Neural cell (in vitro differentiated cells): ENCODE data around the gene ADAMTS17.

Experiments used
- CTCF ChIP-seq: fragments of 450-650 bp; IDR thresholded peaks from 2 replicates; pipeline ENCODE4 v1.5.1; 2014; ENCODE audit warnings: antibody characterized with exemption, mild to moderate bottlenecking, moderate library complexity; ENCODE audit not compliant: poor library complexity, severe bottlenecking
- EP300 ChIP-seq: fragments of 450-650 bp; conservative IDR thresholded peaks from 2 replicates; pipeline ENCODE4 v1.6.1; 2014; ENCODE audit warnings: antibody characterized with exemption, mild to moderate bottlenecking, moderate library complexity; ENCODE audit not compliant: poor library complexity, severe bottlenecking
- MXI1 ChIP-seq: fragments of 450-650 bp; conservative IDR thresholded peaks from 2 replicates; pipeline ENCODE4 v1.6.1; 2014; ENCODE audit warnings: antibody characterized with exemption, mild to moderate bottlenecking; ENCODE audit not compliant: poor library complexity, severe bottlenecking
- POLR2AphosphoS5 ChIP-seq: IDR thresholded peaks from 2 replicates; pipeline ENCODE4 v1.6.1; 2012
- TAF1 ChIP-seq: IDR thresholded peaks from 2 replicates; pipeline ENCODE4 v1.6.1; 2012; ENCODE audit warnings: low read depth

GRCh38 chr15:100202309-100202960 is 139.3 kb downstream of the ADAMTS17 start:
- no peak for TF ChIP-seq CTCF
- no peak for TF ChIP-seq EP300
- TF ChIP-seq TAF1, result no peak
- no peak for TF ChIP-seq MXI1
- TF ChIP-seq POLR2AphosphoS5, result no peak
